HL-60 (cell line): ENCODE results near the gene PSTK.
A peak's percentile ranks its signal among the peaks of the same experiment; 100 is the strongest.

Experiments
- DNase-seq, 2 experiments: peaks; one replicate each; pipeline ENCODE4 v3.0.0-alpha.2; 2010 to 2020; ENCODE audit warnings: low read depth in 1 of 2, low spot score in 1 of 2
- H3K27ac ChIP-seq: fragments of 250-450 bp; sonication (Bioruptor Pico); replicated peaks from 2 replicates; pipeline ENCODE4 v1.5.1; 2020; ENCODE audit warnings: mild to moderate bottlenecking, moderate library complexity
- H3K27me3 ChIP-seq: fragments of 250-450 bp; sonication (Bioruptor Pico); 2 replicates; pipeline ENCODE4 v1.5.1; 2021; ENCODE audit warnings: mild to moderate bottlenecking, moderate library complexity; ENCODE audit not compliant: insufficient read depth, poor library complexity, severe bottlenecking
- H3K4me3 ChIP-seq: replicated peaks from 2 replicates; pipeline ENCODE4 v1.5.1; 2011; ENCODE audit warnings: mild to moderate bottlenecking, control low read depth, low read length; ENCODE audit not compliant: insufficient read depth
- CTCF ChIP-seq: IDR thresholded peaks from one replicate; pipeline ENCODE4 v1.5.1; 2011; ENCODE audit warnings: low read length, control low read depth, inconsistent platforms; ENCODE audit not compliant: insufficient read depth
- GABPA ChIP-seq: IDR thresholded peaks from 2 replicates; pipeline ENCODE4 v1.6.1; 2012; ENCODE audit warnings: low read depth
- POLR2AphosphoS5 ChIP-seq: IDR thresholded peaks from 2 replicates; pipeline ENCODE4 v1.6.1; 2012; ENCODE audit warnings: low read depth
- REST ChIP-seq: IDR thresholded peaks from 2 replicates; pipeline ENCODE4 v1.6.1; 2012; ENCODE audit warnings: low read depth; ENCODE audit not compliant: insufficient replicate concordance
- SPI1 ChIP-seq: IDR thresholded peaks from 2 replicates; pipeline ENCODE4 v1.6.1; 2012; ENCODE audit warnings: low read depth, mild to moderate bottlenecking, borderline replicate concordance

The PSTK gene

GRCh38 chr10:122939856-122940543 lies 40.2 kb upstream of the PSTK start:
- H3K27me3 ChIP-seq, result no peaks in the 10 kb centered on the region
- H3K4me3 ChIP-seq, result no peak overlapping the region
- no peak overlapping the region for H3K27ac ChIP-seq
- DNase-seq, result no peak
- TF ChIP-seq CTCF, result no peak
- TF ChIP-seq POLR2AphosphoS5, result no peak
- no peak for TF ChIP-seq GABPA
- no peak for TF ChIP-seq SPI1
- no peak for TF ChIP-seq REST

GRCh38 chr10:122949296-122949695 lies 30.9 kb upstream of the PSTK start:
- no peak overlapping the region for H3K4me3 ChIP-seq
- TF ChIP-seq SPI1 (no peak), REST (no peak)
- no peaks in the 10 kb centered on the region for H3K27me3 ChIP-seq
- DNase-seq, result no peak
- H3K27ac ChIP-seq, result no peak overlapping the region

- H3K27ac ChIP-seq, result peak within 1 kb of the TSS; percentile 91
- DNase-seq, result peak; percentile 98
- H3K4me3 ChIP-seq, result peak within 1 kb of the TSS; percentile 73
- TF ChIP-seq SPI1 (no peak), REST (peak; percentile 51), CTCF (no peak), GABPA (peak; percentile 98), POLR2AphosphoS5 (peak; percentile 89)
- no peaks in the 10 kb centered on the region for H3K27me3 ChIP-seq
These were observed 26.1 kb upstream of the PSTK start, which contains the start of gene C10orf88 for GRCh38 chr10:122953902-122954730. C10orf88 (minus strand) TSS chr10:122954227; CDS start chr10:122954178, 49 bp downstream.
